Measurements from ENCODE around the gene REV3L. TPM values are rescaled to one million over a fixed set of nuclear protein-coding genes. Genes with fewer than 3 reads are reported as not detected.

The REV3L gene
- total and polyA plus RNA-seq, 4 donors = 8.8 to 91.4 (median 19.8) TPM

DNA sequence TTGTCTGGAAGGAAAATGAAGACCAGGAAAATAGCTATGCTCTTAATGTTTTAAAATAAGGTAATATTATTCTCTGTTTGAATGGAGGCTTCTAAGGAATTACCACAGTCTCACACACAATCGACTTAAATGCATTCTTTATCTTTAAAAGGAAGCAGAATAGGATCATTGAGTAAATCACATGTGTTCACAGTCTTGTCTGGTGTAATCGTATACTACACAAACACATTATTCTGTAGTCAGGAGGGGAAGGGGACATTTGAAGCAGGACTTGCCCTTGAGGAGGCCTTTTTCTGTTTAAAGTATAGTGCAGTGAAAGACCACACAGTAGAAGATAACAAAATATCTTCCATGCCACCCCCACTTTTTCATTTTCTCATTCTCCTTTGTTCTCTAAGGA, 20.6 kb upstream of the REV3L start:
- no peaks in the 10 kb centered on the region for H3K9me3 ChIP-seq (ENCODE audit: control insufficient read depth in 4 of 4, insufficient read depth in 3 of 4, low read length in 3 of 4)
- H3K36me3 ChIP-seq (ENCODE audit: control insufficient read depth in 4 of 4, insufficient read depth in 4 of 4, low read length in 4 of 4) = no peaks in the 10 kb centered on the region
- no peak for ATAC-seq (ENCODE audit: insufficient read depth, low FRiP score)
- TF ChIP-seq, protein P1, sequence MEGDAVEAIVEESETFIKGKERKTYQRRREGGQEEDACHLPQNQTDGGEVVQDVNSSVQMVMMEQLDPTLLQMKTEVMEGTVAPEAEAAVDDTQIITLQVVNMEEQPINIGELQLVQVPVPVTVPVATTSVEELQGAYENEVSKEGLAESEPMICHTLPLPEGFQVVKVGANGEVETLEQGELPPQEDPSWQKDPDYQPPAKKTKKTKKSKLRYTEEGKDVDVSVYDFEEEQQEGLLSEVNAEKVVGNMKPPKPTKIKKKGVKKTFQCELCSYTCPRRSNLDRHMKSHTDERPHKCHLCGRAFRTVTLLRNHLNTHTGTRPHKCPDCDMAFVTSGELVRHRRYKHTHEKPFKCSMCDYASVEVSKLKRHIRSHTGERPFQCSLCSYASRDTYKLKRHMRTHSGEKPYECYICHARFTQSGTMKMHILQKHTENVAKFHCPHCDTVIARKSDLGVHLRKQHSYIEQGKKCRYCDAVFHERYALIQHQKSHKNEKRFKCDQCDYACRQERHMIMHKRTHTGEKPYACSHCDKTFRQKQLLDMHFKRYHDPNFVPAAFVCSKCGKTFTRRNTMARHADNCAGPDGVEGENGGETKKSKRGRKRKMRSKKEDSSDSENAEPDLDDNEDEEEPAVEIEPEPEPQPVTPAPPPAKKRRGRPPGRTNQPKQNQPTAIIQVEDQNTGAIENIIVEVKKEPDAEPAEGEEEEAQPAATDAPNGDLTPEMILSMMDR (IDR thresholded peaks at IDR 0.05; ENCODE audit: control extremely low read depth, extremely low read depth) = no peak
- no peaks in the 10 kb centered on the region for H3K27me3 ChIP-seq (ENCODE audit: control insufficient read depth in 3 of 3, insufficient read depth in 3 of 3, low read length in 2 of 3)
- WGBS, 2 donors = 34 to 53% methylated on average over 2 of the region's 2 CpGs
- H3K4me1 ChIP-seq (ENCODE audit: control insufficient read depth in 5 of 5, insufficient read depth in 5 of 5, low read length in 5 of 5) = peaks cover 0 to 8% (median 3%) of the 10 kb centered on the region in 5 donors
- DNase-seq = peak in 2 of 3 donors; percentile 39 to 48
- H3K9ac ChIP-seq (ENCODE audit: insufficient read depth in 1 of 2, low read length in 2 of 2) = no peak overlapping the region
- H3K27ac ChIP-seq (ENCODE audit: low read depth in 1 of 2, low read length in 1 of 2) = no peak overlapping the region
- H3K4me3 ChIP-seq = no peak overlapping the region

DNA sequence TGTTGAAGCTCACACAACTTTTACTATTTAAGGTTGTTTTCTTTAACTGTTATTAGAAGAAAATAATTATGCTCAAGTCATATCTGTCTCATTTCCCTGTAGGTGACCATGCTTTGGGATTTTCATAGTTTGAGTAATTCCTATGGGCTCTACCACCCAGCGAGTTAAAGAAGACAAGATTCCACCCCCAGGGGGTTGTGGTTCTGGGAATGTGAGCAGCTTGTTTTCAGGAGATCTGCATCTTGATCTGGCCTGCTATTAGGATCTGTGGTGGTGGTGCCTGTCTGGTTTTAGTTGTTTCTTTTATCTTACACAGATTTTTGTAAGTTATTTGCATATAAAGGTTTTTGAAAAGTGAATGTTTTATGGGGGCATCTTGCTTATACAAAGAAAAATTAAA, 20.2 kb upstream of the REV3L start:
- no peak for ATAC-seq (ENCODE audit: insufficient read depth, low FRiP score)
- WGBS, 2 donors = 95 to 97% methylated on average over 1 of the region's 1 CpG

DNA sequence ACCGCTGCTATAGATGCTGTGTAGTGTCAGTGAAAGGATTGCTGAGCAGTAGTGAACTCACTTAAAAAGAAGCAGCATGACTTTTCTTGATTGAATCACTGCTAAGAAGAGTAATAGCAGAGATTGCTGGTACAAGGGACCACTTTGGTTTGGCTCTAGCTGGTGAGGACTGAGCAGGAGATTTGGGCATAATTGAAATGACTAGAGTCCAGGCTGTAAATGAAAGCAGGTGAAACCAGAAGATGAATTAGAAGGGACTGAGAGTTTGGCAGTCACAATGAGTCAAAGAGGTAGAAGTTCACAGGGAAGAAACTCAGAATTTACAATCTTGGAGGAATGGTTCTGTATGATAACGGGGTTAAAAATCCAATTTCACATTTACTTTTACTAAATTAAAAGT, 19.1 kb upstream of the REV3L start:
- Histone ChIP-seq H3K27me3 (ENCODE audit: control insufficient read depth in 3 of 3, insufficient read depth in 3 of 3, low read length in 2 of 3) (no peaks in the 10 kb centered on the region), H3K9me3 (ENCODE audit: control insufficient read depth in 4 of 4, insufficient read depth in 3 of 4, low read length in 3 of 4) (no peaks in the 10 kb centered on the region), H3K36me3 (ENCODE audit: control insufficient read depth in 4 of 4, insufficient read depth in 4 of 4, low read length in 4 of 4) (peaks cover 0 to 2% (median 0%) of the 10 kb centered on the region in 4 donors), H3K4me3 (no peak overlapping the region), H3K9ac (ENCODE audit: insufficient read depth in 1 of 2, low read length in 2 of 2) (no peak overlapping the region), H3K4me1 (ENCODE audit: control insufficient read depth in 5 of 5, insufficient read depth in 5 of 5, low read length in 5 of 5) (peaks cover 0 to 8% (median 3%) of the 10 kb centered on the region in 5 donors), H3K27ac (ENCODE audit: low read depth in 1 of 2, low read length in 1 of 2) (no peak overlapping the region)
- 94 to 95% methylated on average over 2 of the region's 2 CpGs for WGBS, 2 donors
- ATAC-seq (ENCODE audit: insufficient read depth, low FRiP score) (no peak), DNase-seq (no peak)
- TF ChIP-seq, protein P1 (IDR thresholded peaks at IDR 0.05; ENCODE audit: control extremely low read depth, extremely low read depth) = no peak

More for the DNA sequence above, 20.2 kb upstream of the REV3L start:
- no peak overlapping the region for H3K27ac ChIP-seq (ENCODE audit: low read depth in 1 of 2, low read length in 1 of 2)
- no peaks in the 10 kb centered on the region for H3K27me3 ChIP-seq (ENCODE audit: control insufficient read depth in 3 of 3, insufficient read depth in 3 of 3, low read length in 2 of 3)
- no peak overlapping the region for H3K4me3 ChIP-seq
- peak overlapping the region in 1 of 2 donors; percentile 38 for H3K9ac ChIP-seq (ENCODE audit: insufficient read depth in 1 of 2, low read length in 2 of 2)
- peaks cover 0 to under 1% (median 0%) of the 10 kb centered on the region in 4 donors for H3K36me3 ChIP-seq (ENCODE audit: control insufficient read depth in 4 of 4, insufficient read depth in 4 of 4, low read length in 4 of 4)
- H3K4me1 ChIP-seq (ENCODE audit: control insufficient read depth in 5 of 5, insufficient read depth in 5 of 5, low read length in 5 of 5) = peaks cover 0 to 8% (median 3%) of the 10 kb centered on the region in 5 donors
- H3K9me3 ChIP-seq (ENCODE audit: control insufficient read depth in 4 of 4, insufficient read depth in 3 of 4, low read length in 3 of 4) = no peaks in the 10 kb centered on the region
- TF ChIP-seq, protein P1 (IDR thresholded peaks at IDR 0.05; ENCODE audit: control extremely low read depth, extremely low read depth) = no peak
- DNase-seq = no peak

DNA sequence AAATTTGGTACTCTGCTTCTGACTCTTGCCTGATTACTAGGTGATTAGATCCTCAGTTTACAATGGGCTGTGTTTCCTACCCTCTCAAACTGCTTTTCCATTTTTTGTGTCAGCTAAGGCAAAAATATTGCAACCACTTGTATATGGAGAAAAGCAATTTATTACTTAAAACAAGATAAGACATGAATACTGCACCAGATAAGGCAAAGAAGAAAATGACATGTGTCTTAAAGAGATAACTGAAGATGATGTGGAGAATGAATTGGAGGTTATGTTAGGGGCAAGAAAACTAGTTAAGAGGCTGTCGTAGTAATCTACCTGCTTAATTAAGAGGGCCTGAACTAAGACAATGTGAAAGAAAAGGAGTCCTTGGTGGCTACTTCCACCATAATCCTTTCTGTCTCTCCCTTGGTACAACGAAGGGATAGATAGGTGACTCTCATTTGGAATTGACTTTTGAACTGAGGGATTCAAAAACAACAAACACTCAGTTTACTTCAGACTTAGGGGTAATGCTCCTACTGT, 16.3 kb upstream of the REV3L start:
- Histone ChIP-seq H3K9me3 (ENCODE audit: control insufficient read depth in 4 of 4, insufficient read depth in 3 of 4, low read length in 3 of 4) (no peaks in the 10 kb centered on the region), H3K4me3 (no peak overlapping the region), H3K36me3 (ENCODE audit: control insufficient read depth in 4 of 4, insufficient read depth in 4 of 4, low read length in 4 of 4) (peaks cover 0 to 2% (median 0%) of the 10 kb centered on the region in 4 donors), H3K9ac (ENCODE audit: insufficient read depth in 1 of 2, low read length in 2 of 2) (no peak overlapping the region), H3K27me3 (ENCODE audit: control insufficient read depth in 3 of 3, insufficient read depth in 3 of 3, low read length in 2 of 3) (no peaks in the 10 kb centered on the region), H3K27ac (ENCODE audit: low read depth in 1 of 2, low read length in 1 of 2) (no peak overlapping the region), H3K4me1 (ENCODE audit: control insufficient read depth in 5 of 5, insufficient read depth in 5 of 5, low read length in 5 of 5) (peaks cover 0 to 13% (median 3%) of the 10 kb centered on the region in 5 donors)
- no peak for DNase-seq
- TF ChIP-seq, protein P1 (IDR thresholded peaks at IDR 0.05; ENCODE audit: control extremely low read depth, extremely low read depth) = no peak
- 78 to 97% methylated on average over 2 of the region's 2 CpGs for WGBS, 2 donors
- no peak for ATAC-seq (ENCODE audit: insufficient read depth, low FRiP score)

Measured in lung (tissue), 12 donors.